Uterus (tissue), 2 donors: ENCODE data around the gene FOXN3.

Experiments
- CTCF ChIP-seq, 4 experiments: fragments of 200-600 bp in 2 of 4; fragments of 450-650 bp in 2 of 4; sonication (generic) in 2 of 4; IDR thresholded peaks; one replicate each; pipeline ENCODE4 v1.5.1; 2016 to 2019; ENCODE audit warnings: antibody characterized with exemption in 4 of 4, mild to moderate bottlenecking in 2 of 4, moderate library complexity in 1 of 4
- POLR2A ChIP-seq, 2 donors: fragments of 450-650 bp; IDR thresholded peaks; one replicate each; pipeline ENCODE4 v1.6.1; 2016; ENCODE audit warnings: antibody characterized with exemption in 2 of 2, mild to moderate bottlenecking in 1 of 2, moderate library complexity in 1 of 2

- TF ChIP-seq CTCF (IDR thresholded peaks at IDR 0.05) = no peak
- no peak for TF ChIP-seq POLR2A (IDR thresholded peaks at IDR 0.05)
Observed at GRCh38 chr14:89243741-89244140, 173.3 kb downstream of the FOXN3 start.
